K562 (cell line): Measurements from ENCODE around the gene CDH1.

ENCODE experiments used
- BDP1 ChIP-seq: IDR thresholded peaks from 3 replicates; pipeline ENCODE4 v1.6.1; 2011; ENCODE audit not compliant: insufficient read length, insufficient read depth
- ELF2 ChIP-seq: fragments of 250-450 bp; sonication (Bioruptor Pico); IDR thresholded peaks from 2 replicates; pipeline ENCODE4 v1.5.0; 2021; ENCODE audit warnings: mild to moderate bottlenecking
- ESRRA ChIP-seq: fragments of 450-650 bp; IDR thresholded peaks from 2 replicates; pipeline ENCODE4 v1.6.1; 2014; ENCODE audit warnings: low read depth, mild to moderate bottlenecking, moderate library complexity, borderline replicate concordance
- POLR2A ChIP-seq: fragments of 450-650 bp; conservative IDR thresholded peaks from 2 replicates; pipeline ENCODE4 v1.6.1; 2016
- TEAD2 ChIP-seq: fragments of 450-650 bp; IDR thresholded peaks from 2 replicates; pipeline ENCODE4 v1.6.1; 2016; ENCODE audit warnings: missing genetic modification characterization, control low read depth, missing compliant biosample characterization
- TF ChIP-seq, protein P1 (sequence below): fragments of 450-650 bp; formaldehyde crosslinking; IDR thresholded peaks from 2 replicates; pipeline ENCODE4 v1.4.0; 2020; ENCODE audit warnings: mild to moderate bottlenecking, moderate library complexity
- TF ChIP-seq, protein P2 (sequence below), 3 experiments: IDR thresholded peaks in 2 of 3; conservative IDR thresholded peaks in 1 of 3; 2 replicates each; pipeline ENCODE4 v1.5.1; 2011 to 2012; ENCODE audit warnings: low read length in 3 of 3, mild to moderate bottlenecking in 3 of 3, control low read depth in 2 of 3, improper control_type of control experiment in 1 of 3, inconsistent platforms in 1 of 3, low read depth in 1 of 3, mixed read lengths in 1 of 3, moderate library complexity in 1 of 3; ENCODE audit not compliant: insufficient read depth in 2 of 3

DNA sequence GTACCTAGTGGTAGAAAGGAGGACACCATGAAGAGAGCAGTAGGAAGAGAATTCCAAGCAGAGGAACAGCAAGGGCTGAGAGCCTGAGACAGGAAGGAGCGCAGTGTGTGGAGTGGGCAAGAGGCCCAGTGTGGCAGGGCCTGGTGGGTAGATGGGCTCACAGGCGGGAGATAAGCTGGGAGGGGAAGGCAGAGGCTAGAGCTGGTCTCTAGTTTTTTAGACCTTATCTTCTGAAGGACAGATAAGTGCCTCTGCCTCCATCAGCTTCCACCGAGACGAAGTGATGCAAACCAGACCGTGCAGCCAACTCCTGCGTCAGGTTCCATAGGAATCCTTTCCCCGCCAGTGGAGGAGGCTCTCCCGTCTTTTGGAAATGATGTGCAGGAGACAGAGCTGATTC lies 33.6 kb downstream of the CDH1 start:
- TF ChIP-seq, protein P1, sequence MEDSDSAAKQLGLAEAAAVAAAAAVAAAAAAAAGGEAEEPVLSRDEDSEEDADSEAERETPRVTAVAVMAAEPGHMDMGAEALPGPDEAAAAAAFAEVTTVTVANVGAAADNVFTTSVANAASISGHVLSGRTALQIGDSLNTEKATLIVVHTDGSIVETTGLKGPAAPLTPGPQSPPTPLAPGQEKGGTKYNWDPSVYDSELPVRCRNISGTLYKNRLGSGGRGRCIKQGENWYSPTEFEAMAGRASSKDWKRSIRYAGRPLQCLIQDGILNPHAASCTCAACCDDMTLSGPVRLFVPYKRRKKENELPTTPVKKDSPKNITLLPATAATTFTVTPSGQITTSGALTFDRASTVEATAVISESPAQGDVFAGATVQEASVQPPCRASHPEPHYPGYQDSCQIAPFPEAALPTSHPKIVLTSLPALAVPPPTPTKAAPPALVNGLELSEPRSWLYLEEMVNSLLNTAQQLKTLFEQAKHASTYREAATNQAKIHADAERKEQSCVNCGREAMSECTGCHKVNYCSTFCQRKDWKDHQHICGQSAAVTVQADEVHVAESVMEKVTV, result no peak
- no peak for TF ChIP-seq TEAD2 (tag)
- TF ChIP-seq BDP1, result no peak
- TF ChIP-seq, protein P2, sequence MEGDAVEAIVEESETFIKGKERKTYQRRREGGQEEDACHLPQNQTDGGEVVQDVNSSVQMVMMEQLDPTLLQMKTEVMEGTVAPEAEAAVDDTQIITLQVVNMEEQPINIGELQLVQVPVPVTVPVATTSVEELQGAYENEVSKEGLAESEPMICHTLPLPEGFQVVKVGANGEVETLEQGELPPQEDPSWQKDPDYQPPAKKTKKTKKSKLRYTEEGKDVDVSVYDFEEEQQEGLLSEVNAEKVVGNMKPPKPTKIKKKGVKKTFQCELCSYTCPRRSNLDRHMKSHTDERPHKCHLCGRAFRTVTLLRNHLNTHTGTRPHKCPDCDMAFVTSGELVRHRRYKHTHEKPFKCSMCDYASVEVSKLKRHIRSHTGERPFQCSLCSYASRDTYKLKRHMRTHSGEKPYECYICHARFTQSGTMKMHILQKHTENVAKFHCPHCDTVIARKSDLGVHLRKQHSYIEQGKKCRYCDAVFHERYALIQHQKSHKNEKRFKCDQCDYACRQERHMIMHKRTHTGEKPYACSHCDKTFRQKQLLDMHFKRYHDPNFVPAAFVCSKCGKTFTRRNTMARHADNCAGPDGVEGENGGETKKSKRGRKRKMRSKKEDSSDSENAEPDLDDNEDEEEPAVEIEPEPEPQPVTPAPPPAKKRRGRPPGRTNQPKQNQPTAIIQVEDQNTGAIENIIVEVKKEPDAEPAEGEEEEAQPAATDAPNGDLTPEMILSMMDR (IDR thresholded peaks at IDR 0.05 in 2 of 3, conservative IDR thresholded peaks at IDR 0.05 in 1 of 3; ENCODE audit: insufficient read depth in 2 of 3, low read depth in 1 of 3, low read length in 3 of 3), result no peak
- no peak for TF ChIP-seq ESRRA
- TF ChIP-seq POLR2A, result no peak
- no peak for TF ChIP-seq ELF2 (CRISPR knock-in tag)
